H9 (cell line): ENCODE results near the gene EIF4E1B. TPM values are rescaled to one million over a fixed set of nuclear protein-coding genes. Genes with fewer than 3 reads are reported as not detected.

Source experiments
- DNase-seq: peaks from one replicate; pipeline ENCODE4 v3.0.0-alpha.2; 2017
- H2AFZ ChIP-seq: one replicate; pipeline ENCODE4 v1.6.1; 2013; ENCODE audit warnings: mild to moderate bottlenecking, low read length, control low read depth, moderate library complexity
- H2AK5ac ChIP-seq: 2 replicates; pipeline ENCODE4 v1.6.1; 2013; ENCODE audit warnings: low read length, control low read depth, mixed read lengths; ENCODE audit not compliant: insufficient read length
- H2BK120ac ChIP-seq: one replicate; pipeline ENCODE4 v1.6.1; 2013; ENCODE audit warnings: low read depth, mild to moderate bottlenecking, low read length, control low read depth, inconsistent platforms; ENCODE audit not compliant: poor library complexity, severe bottlenecking
- H2BK12ac ChIP-seq: 2 replicates; pipeline ENCODE4 v1.6.1; 2013; ENCODE audit warnings: low read length, control low read depth, mixed read lengths, low read depth; ENCODE audit not compliant: insufficient read length
- H2BK15ac ChIP-seq: 2 replicates; pipeline ENCODE4 v1.6.1; 2013; ENCODE audit warnings: low read depth, low read length, control low read depth
- H2BK20ac ChIP-seq: one replicate; pipeline ENCODE4 v1.6.1; 2013; ENCODE audit warnings: low read depth, mild to moderate bottlenecking, low read length, control low read depth, inconsistent platforms; ENCODE audit not compliant: poor library complexity, severe bottlenecking
- H2BK5ac ChIP-seq: 2 replicates; pipeline ENCODE4 v1.6.1; 2013; ENCODE audit warnings: low read length, control low read depth, mixed read lengths; ENCODE audit not compliant: insufficient read length
- H3K14ac ChIP-seq: 2 replicates; pipeline ENCODE4 v1.6.1; 2013; ENCODE audit warnings: low read length, control low read depth; ENCODE audit not compliant: insufficient read depth
- H3K18ac ChIP-seq: 2 replicates; pipeline ENCODE4 v1.6.1; 2013; ENCODE audit warnings: low read depth, mild to moderate bottlenecking, mixed read lengths, low read length, control low read depth; ENCODE audit not compliant: insufficient read length
- H3K23ac ChIP-seq: 2 replicates; pipeline ENCODE4 v1.6.1; 2013; ENCODE audit warnings: low read length, control low read depth, mixed read lengths, low read depth; ENCODE audit not compliant: insufficient read length
- H3K23me2 ChIP-seq: 2 replicates; pipeline ENCODE4 v1.6.1; 2013; ENCODE audit warnings: low read depth, mild to moderate bottlenecking, mixed read lengths, low read length, control low read depth; ENCODE audit not compliant: insufficient read length, poor library complexity, severe bottlenecking
- H3K27ac ChIP-seq: 2 replicates; pipeline ENCODE4 v1.5.1; 2013; ENCODE audit warnings: low read length, control low read depth, mixed read lengths, low read depth; ENCODE audit not compliant: insufficient read length
- H3K27me3 ChIP-seq: 2 replicates; pipeline ENCODE4 v1.6.1; 2013; ENCODE audit warnings: low read length, control low read depth, inconsistent platforms; ENCODE audit not compliant: insufficient read depth
- H3K4ac ChIP-seq: 2 replicates; pipeline ENCODE4 v1.6.1; 2013; ENCODE audit warnings: low read depth, mild to moderate bottlenecking, control low read depth, inconsistent platforms, low read length, moderate library complexity
- H3K4me1 ChIP-seq: 2 replicates; pipeline ENCODE4 v1.6.1; 2013; ENCODE audit warnings: low read length, control low read depth, inconsistent platforms; ENCODE audit not compliant: insufficient read depth
- H3K4me2 ChIP-seq: 2 replicates; pipeline ENCODE4 v1.6.1; 2013; ENCODE audit warnings: low read length, control low read depth, mixed read lengths; ENCODE audit not compliant: insufficient read length, insufficient read depth
- H3K56ac ChIP-seq: 2 replicates; pipeline ENCODE4 v1.6.1; 2013; ENCODE audit warnings: low read depth, mild to moderate bottlenecking, mixed read lengths, low read length, control low read depth; ENCODE audit not compliant: insufficient read length
- H3K79me1 ChIP-seq: 2 replicates; pipeline ENCODE4 v1.6.1; 2013; ENCODE audit warnings: low read depth, mild to moderate bottlenecking, moderate library complexity, low read length, control low read depth, inconsistent platforms; ENCODE audit not compliant: insufficient read depth, poor library complexity, severe bottlenecking
- H3K79me2 ChIP-seq: 2 replicates; pipeline ENCODE4 v1.6.1; 2013; ENCODE audit warnings: low read length, control low read depth, inconsistent platforms; ENCODE audit not compliant: insufficient read depth
- H3K9ac ChIP-seq: 2 replicates; pipeline ENCODE4 v1.6.1; 2013; ENCODE audit warnings: low read length, control low read depth, mixed read lengths; ENCODE audit not compliant: insufficient read length; ENCODE audit errors: extremely low read depth
- H3K9me3 ChIP-seq: one replicate; pipeline ENCODE4 v1.6.1; 2013; ENCODE audit warnings: low read depth, low read length, inconsistent platforms; ENCODE audit not compliant: control insufficient read depth
- H3T11ph ChIP-seq: one replicate; pipeline ENCODE4 v1.6.1; 2013; ENCODE audit warnings: mild to moderate bottlenecking, low read length, control low read depth, inconsistent platforms
- H4K20me1 ChIP-seq: one replicate; pipeline ENCODE4 v1.6.1; 2013; ENCODE audit not compliant: control insufficient read depth, insufficient read length, insufficient read depth
- H4K5ac ChIP-seq: 2 replicates; pipeline ENCODE4 v1.6.1; 2013; ENCODE audit warnings: low read depth, mild to moderate bottlenecking, mixed read lengths, low read length, control low read depth; ENCODE audit not compliant: insufficient read length
- H4K8ac ChIP-seq: replicated peaks from 2 replicates; pipeline ENCODE4 v1.6.1; 2013; ENCODE audit warnings: low read length, control low read depth, mixed read lengths, low read depth; ENCODE audit not compliant: insufficient read length
- H4K91ac ChIP-seq: 2 replicates; pipeline ENCODE4 v1.6.1; 2013; ENCODE audit warnings: low read depth, mild to moderate bottlenecking, moderate library complexity, mixed read lengths, low read length, control low read depth; ENCODE audit not compliant: insufficient read length
- H3K27ac Mint-ChIP-seq, 3 experiments: 2 replicates in 2 of 3; 3 replicates in 1 of 3; pipeline ENCODE4 v1.8.0; 2020 to 2021; ENCODE audit warnings: mixed read lengths in 3 of 3, mild to moderate bottlenecking in 1 of 3, moderate library complexity in 1 of 3
- H3K27me3 Mint-ChIP-seq: 2 replicates; pipeline ENCODE4 v1.8.0; 2021; ENCODE audit warnings: low read depth, mild to moderate bottlenecking, moderate library complexity, mixed read lengths
- H3K36me3 Mint-ChIP-seq, 3 experiments: 2 replicates in 2 of 3; 3 replicates in 1 of 3; pipeline ENCODE4 v1.8.0; 2020 to 2021; ENCODE audit warnings: low read depth in 3 of 3, mixed read lengths in 3 of 3; ENCODE audit not compliant: insufficient read depth in 1 of 3
- H3K4me1 Mint-ChIP-seq, 2 experiments: 2 replicates each; pipeline ENCODE4 v1.8.0; 2020; ENCODE audit warnings: mixed read lengths in 2 of 2
- H3K4me3 Mint-ChIP-seq, 2 experiments: 2 replicates in 1 of 2; 3 replicates in 1 of 2; pipeline ENCODE4 v1.8.0; 2020 to 2021; ENCODE audit warnings: mild to moderate bottlenecking in 2 of 2, mixed read lengths in 2 of 2, moderate library complexity in 1 of 2
- H3K9me3 Mint-ChIP-seq, 2 experiments: 2 replicates in 1 of 2; 3 replicates in 1 of 2; pipeline ENCODE4 v1.8.0; 2020; ENCODE audit warnings: mild to moderate bottlenecking in 2 of 2, mixed read lengths in 2 of 2, moderate library complexity in 1 of 2
- CTCF ChIP-seq: fragments of 200-600 bp; sonication (generic); conservative IDR thresholded peaks from 3 replicates; pipeline ENCODE4 v1.8.0; 2021; ENCODE audit warnings: antibody characterized with exemption, mild to moderate bottlenecking
- WGBS: extraction: QIAGEN DNeasy Blood & Tissue Kit; methylation state at CpG from one replicate; pipeline ENCODE4 v1.1.7; 2013; ENCODE audit warnings: missing lambda C conversion rate, low lambda C conversion rate, mixed read lengths; ENCODE audit not compliant: insufficient read length; ENCODE audit errors: extremely low coverage; 5-methylcytosine and 5-hydroxymethylcytosine counted together
- total RNA-seq: library from RNA; stranded (reverse); gene quantifications from 2 replicates; pipeline ENCODE4 v1.2.1, GENCODE V29; 2021

The EIF4E1B gene
- total RNA-seq, 1 experiment from 2014 or later: 1.3 TPM

GRCh38 chr5:176694146-176694545 lies 63.7 kb downstream of the EIF4E1B start:
- Histone ChIP-seq H4K8ac (no peak overlapping the region), H3K79me2 (no peaks in the 10 kb centered on the region), H2BK5ac (no peak overlapping the region), H3K27me3 (no peaks in the 10 kb centered on the region), H2BK12ac (no peak overlapping the region), H2BK15ac (no peak overlapping the region), H3T11ph (no peak overlapping the region), H2AK5ac (no peak overlapping the region), H3K23ac (no peak overlapping the region), H3K4me1 (peaks cover 11% of the 10 kb centered on the region; the same call in 1 of the 2 replicates), H3K9ac (no peak overlapping the region), H4K91ac (no peak overlapping the region), H3K18ac (no peak overlapping the region), H3K4ac (no peak overlapping the region), H4K20me1 (no peaks in the 10 kb centered on the region), H3K14ac (no peak overlapping the region), H3K27ac (no peak overlapping the region), H3K56ac (no peak overlapping the region), H3K9me3 (no peaks in the 10 kb centered on the region), H2BK20ac (no peak overlapping the region), H4K5ac (no peak overlapping the region), H2BK120ac (no peak overlapping the region), H3K79me1 (no peaks in the 10 kb centered on the region), H2AFZ (no peak overlapping the region), H3K23me2 (no peaks in the 10 kb centered on the region), H3K4me2 (no peak overlapping the region)
- Mint-ChIP-seq H3K27me3 (peaks cover 15% of the 10 kb centered on the region), H3K9me3 (no peaks in the 10 kb centered on the region; a peak in 1 of 5 replicates), H3K27ac (peak overlapping the region in 1 of 3 experiments; percentile 90; a peak in 2 of 7 replicates), H3K4me3 (no peak overlapping the region), H3K36me3 (no peaks in the 10 kb centered on the region), H3K4me1 (peaks cover 68 to 74% of the 10 kb centered on the region in 2 experiments)
- no peak for DNase-seq
- TF ChIP-seq CTCF: no peak
- WGBS: no CpG with 5 or more reads among the region's 10 CpGs
